BE2C (cell line): Measurements from ENCODE around the gene SORCS1.
"Not testable (repeated sequence)": the region's sequence is repeated elsewhere in the genome, so short reads cannot be mapped to it uniquely, and the experiment has no call there.

ENCODE experiments used
- DNase-seq: peaks from one replicate; pipeline ENCODE4 v3.0.0-alpha.2; 2020
- H3K27me3 ChIP-seq: fragments of 250-450 bp; sonication (Bioruptor Pico); 2 replicates; pipeline ENCODE4 v1.5.1; 2020; ENCODE audit warnings: mild to moderate bottlenecking
- H3K36me3 ChIP-seq: fragments of 250-450 bp; sonication (Bioruptor Pico); 2 replicates; pipeline ENCODE4 v1.5.1; 2020; ENCODE audit warnings: mild to moderate bottlenecking
- H3K4me1 ChIP-seq: fragments of 250-450 bp; sonication (Bioruptor Pico); 2 replicates; pipeline ENCODE4 v1.5.1; 2020
- H3K4me3 ChIP-seq: 2 replicates; pipeline ENCODE4 v1.5.1; 2011; ENCODE audit warnings: low read depth, low read length
- H3K9me3 ChIP-seq: fragments of 250-450 bp; sonication (Bioruptor Pico); 2 replicates; pipeline ENCODE4 v1.5.1; 2020
- TF ChIP-seq, protein P1 (sequence below): IDR thresholded peaks from 2 replicates; pipeline ENCODE4 v1.5.1; 2012; ENCODE audit warnings: mild to moderate bottlenecking, low read depth, low read length

The SORCS1 gene

DNA sequence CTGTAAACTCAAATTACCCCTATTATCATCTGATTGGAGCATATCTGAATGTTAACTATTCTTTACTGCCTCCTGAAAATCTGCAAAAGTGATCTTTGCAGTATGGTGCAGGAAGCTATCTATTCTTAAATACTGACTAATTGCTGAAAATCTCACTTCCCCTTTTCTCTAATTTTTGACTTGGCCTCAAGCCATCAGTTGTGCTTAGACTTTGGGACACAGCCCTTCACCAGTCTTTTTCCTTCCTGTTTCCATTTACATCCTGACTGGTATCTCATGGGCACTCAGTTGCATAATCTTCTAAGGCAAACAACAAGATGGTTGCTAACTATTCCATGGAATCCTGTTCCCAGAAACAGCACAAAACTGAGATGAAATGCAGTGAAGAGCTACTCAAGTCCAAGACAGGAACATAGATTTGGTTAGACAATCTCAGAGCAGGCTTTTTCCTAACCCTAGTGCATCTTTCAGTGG, 228.5 kb downstream of the SORCS1 start:
- TF ChIP-seq, protein P1, sequence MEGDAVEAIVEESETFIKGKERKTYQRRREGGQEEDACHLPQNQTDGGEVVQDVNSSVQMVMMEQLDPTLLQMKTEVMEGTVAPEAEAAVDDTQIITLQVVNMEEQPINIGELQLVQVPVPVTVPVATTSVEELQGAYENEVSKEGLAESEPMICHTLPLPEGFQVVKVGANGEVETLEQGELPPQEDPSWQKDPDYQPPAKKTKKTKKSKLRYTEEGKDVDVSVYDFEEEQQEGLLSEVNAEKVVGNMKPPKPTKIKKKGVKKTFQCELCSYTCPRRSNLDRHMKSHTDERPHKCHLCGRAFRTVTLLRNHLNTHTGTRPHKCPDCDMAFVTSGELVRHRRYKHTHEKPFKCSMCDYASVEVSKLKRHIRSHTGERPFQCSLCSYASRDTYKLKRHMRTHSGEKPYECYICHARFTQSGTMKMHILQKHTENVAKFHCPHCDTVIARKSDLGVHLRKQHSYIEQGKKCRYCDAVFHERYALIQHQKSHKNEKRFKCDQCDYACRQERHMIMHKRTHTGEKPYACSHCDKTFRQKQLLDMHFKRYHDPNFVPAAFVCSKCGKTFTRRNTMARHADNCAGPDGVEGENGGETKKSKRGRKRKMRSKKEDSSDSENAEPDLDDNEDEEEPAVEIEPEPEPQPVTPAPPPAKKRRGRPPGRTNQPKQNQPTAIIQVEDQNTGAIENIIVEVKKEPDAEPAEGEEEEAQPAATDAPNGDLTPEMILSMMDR, result no peak
- no peak overlapping the region for H3K4me3 ChIP-seq
- peaks cover 9% of the 10 kb centered on the region for H3K4me1 ChIP-seq
- H3K9me3 ChIP-seq, result no peaks in the 10 kb centered on the region
- DNase-seq, result no peak
- no peaks in the 10 kb centered on the region for H3K36me3 ChIP-seq
- no peaks in the 10 kb centered on the region for H3K27me3 ChIP-seq

DNA sequence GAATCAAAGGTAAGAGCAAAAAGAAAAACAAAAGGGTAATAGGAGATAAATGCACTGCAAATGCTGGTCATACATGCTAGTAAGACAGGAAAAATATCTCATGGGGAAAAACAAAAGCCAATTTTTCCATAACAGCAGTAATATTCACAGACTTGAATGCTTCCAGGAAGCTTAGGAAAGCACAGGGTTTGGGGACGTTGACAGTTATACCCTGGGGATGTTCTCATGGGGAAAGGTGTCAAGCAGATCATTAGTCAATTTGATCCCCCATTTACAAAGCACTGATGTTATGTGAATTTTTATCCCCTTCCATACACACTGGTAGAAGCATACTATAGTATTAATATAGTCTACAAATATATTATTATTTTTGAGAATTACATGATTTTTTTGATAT, 232.7 kb downstream of the SORCS1 start:
- H3K27me3 ChIP-seq, result no peaks in the 10 kb centered on the region
- no peak overlapping the region for H3K4me3 ChIP-seq
- H3K36me3 ChIP-seq, result no peaks in the 10 kb centered on the region
- peaks cover 7% of the 10 kb centered on the region; the same call in 1 of the 2 replicates for H3K4me1 ChIP-seq
- DNase-seq, result no peak
- no peaks in the 10 kb centered on the region for H3K9me3 ChIP-seq
- TF ChIP-seq, protein P1, result no peak

DNA sequence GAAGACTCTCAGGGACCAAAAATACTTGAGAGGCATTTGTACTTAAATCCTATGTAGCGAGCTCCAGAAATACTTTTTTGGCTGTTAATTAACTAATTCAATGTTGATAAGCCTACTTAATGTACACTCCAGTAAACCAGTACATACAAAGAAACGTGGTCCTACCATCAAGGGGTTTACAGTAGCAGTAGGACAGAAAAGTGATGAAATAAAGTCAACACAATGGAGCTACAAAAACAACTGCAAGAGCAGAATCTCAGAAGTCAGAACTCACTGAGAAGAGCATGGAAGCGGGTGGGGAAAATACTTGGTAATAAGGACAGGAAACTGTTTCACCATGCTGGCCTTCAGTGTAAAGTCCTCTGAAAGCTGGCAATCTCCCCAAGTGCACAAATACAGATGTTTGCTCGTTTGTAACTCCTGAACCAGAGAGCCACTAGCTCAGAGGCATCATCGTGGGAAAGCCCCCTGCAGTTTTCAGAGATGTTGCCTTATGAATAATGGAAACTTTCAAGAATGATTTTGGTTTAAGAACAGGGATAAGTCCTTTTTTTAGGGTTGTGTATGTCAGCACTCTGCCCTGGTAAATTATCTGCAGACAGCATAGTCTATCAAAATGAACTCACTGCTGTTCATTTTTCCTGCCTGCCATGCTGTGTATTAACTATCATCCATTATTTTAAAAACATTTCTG, 233.2 kb downstream of the SORCS1 start:
- DNase-seq, result no peak
- Histone ChIP-seq H3K4me1 (peaks cover 7% of the 10 kb centered on the region; the same call in 1 of the 2 replicates), H3K4me3 (no peak overlapping the region), H3K9me3 (no peaks in the 10 kb centered on the region), H3K36me3 (no peaks in the 10 kb centered on the region), H3K27me3 (no peaks in the 10 kb centered on the region)
- TF ChIP-seq, protein P1, result no peak

DNA sequence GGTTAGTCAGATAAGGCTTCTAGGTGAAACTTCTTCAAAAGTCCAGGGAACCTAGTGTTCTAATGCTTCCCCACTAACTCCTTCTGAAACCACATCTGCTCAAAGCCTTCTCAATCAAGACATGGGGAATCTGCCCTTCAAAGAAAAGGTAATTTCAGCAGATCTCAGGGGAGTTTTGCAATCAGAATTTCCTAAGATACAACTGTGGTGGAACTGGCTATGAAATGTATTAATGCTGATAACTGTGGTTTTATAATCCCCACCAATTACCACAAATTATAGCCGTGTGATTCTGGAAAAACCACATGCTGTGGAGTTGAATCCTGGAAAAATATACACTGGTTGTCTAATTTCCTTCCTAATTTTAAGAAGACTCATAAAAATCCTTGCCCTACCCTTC, 233.8 kb downstream of the SORCS1 start:
- H3K36me3 ChIP-seq, result no peaks in the 10 kb centered on the region
- TF ChIP-seq, protein P1, result no peak
- DNase-seq, result no peak
- H3K4me1 ChIP-seq, result peaks cover 7% of the 10 kb centered on the region; the same call in 1 of the 2 replicates
- H3K9me3 ChIP-seq, result no peaks in the 10 kb centered on the region
- H3K27me3 ChIP-seq, result no peaks in the 10 kb centered on the region
- no peak overlapping the region for H3K4me3 ChIP-seq

DNA sequence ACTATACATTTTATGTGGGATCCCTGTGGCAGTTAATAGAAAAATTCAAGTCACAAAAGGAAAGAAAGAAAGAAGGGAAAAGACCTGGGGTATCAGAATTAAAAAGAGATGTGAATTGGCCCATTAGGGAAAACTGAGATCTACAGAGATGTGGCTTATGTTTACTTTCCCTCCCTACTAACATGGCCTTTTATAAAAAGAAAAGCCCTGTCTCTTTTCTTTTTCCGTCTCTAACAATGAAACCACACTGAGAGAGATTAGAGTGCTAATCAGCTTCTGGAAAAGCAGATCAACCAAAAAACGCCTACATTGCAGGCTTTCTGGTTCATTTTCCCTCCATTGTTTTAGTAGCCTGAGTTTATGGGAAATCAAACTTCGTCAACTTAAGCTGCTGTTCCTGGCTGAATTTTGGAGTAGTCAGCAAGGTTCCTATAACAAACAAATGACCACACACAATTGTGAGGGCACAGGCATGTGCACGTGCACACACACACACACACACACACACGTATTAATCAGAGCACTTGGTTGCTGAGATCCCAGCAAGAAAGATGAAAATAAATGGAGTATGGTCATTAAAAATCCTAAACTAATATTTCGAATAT, 235.1 kb downstream of the SORCS1 start:
- TF ChIP-seq, protein P1, result no peak
- no peak for DNase-seq
- Histone ChIP-seq H3K4me3 (no peak overlapping the region), H3K9me3 (no peaks in the 10 kb centered on the region), H3K27me3 (no peaks in the 10 kb centered on the region), H3K36me3 (no peaks in the 10 kb centered on the region), H3K4me1 (peaks cover 7% of the 10 kb centered on the region; the same call in 1 of the 2 replicates)

DNA sequence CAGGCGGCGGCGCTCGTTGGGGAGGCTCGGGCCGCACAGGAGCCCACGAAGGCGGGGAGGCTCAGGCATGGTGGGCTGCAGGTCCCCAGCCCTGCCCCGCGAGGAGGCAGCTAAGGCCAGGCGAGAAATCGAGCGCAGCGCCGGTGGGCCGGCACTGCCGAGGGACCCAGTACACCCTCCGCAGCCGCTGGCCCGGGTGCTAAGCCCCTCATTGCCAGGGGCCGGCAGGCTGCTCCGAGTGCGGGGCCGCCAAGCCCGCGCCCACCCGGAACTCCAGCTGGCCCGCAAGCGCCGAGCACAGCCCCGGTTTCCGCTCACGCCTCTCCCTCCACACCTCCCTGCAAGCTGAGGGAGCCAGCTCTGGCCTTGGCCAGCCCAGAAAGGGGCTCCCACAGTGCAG, 236.4 kb downstream of the SORCS1 start:
- H3K27me3 ChIP-seq, H3K4me3 ChIP-seq, H3K4me1 ChIP-seq, H3K36me3 ChIP-seq, H3K9me3 ChIP-seq, DNase-seq: not testable (repeated sequence)
